Epithelial cell of esophagus (primary cell): ENCODE data around the gene PPP5C.
"Not testable (repeated sequence)": the region's sequence is repeated elsewhere in the genome, so short reads cannot be mapped to it uniquely, and the experiment has no call there.

ENCODE experiments used
- DNase-seq: peaks from one replicate; pipeline ENCODE4 v3.0.0; 2010; ENCODE audit warnings: low read depth
- H3K4me3 ChIP-seq: 2 replicates; pipeline ENCODE4 v1.5.1; 2011; ENCODE audit warnings: mild to moderate bottlenecking, low read length, control low read depth
- TF ChIP-seq, protein P1 (sequence below): IDR thresholded peaks from 2 replicates; pipeline ENCODE4 v1.5.1; 2011; ENCODE audit warnings: low read depth, mild to moderate bottlenecking, low read length, control low read depth, inconsistent platforms; ENCODE audit not compliant: insufficient read depth; ENCODE audit errors: missing control alignments

The PPP5C gene

GRCh38 chr19:46303691-46304397 is 43.0 kb upstream of the PPP5C start:
- TF ChIP-seq, protein P1, sequence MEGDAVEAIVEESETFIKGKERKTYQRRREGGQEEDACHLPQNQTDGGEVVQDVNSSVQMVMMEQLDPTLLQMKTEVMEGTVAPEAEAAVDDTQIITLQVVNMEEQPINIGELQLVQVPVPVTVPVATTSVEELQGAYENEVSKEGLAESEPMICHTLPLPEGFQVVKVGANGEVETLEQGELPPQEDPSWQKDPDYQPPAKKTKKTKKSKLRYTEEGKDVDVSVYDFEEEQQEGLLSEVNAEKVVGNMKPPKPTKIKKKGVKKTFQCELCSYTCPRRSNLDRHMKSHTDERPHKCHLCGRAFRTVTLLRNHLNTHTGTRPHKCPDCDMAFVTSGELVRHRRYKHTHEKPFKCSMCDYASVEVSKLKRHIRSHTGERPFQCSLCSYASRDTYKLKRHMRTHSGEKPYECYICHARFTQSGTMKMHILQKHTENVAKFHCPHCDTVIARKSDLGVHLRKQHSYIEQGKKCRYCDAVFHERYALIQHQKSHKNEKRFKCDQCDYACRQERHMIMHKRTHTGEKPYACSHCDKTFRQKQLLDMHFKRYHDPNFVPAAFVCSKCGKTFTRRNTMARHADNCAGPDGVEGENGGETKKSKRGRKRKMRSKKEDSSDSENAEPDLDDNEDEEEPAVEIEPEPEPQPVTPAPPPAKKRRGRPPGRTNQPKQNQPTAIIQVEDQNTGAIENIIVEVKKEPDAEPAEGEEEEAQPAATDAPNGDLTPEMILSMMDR, result no peak
- H3K4me3 ChIP-seq, result peak overlapping the region; percentile 3
- DNase-seq, result peak; percentile 68

DNA sequence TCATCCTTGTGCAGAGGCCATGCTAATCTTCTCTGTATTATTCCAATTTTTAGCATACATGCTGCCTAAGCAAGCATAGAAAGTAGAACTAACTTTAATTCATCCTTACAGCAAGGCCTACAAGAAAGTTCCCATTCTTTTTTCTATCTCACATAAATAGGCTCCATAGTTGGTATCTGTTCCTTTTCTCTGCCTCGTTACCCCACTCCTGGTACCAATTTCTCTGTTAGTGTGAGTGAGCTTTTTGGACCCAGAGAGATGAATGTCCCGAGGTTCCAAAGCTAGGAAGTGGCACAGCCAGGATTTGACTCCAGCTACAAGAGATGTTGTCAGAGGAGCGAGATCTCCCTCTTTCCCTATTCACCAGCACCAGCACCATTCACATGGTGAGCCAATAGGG is 40.4 kb upstream of the PPP5C start:
- TF ChIP-seq, protein P1, result no peak
- H3K4me3 ChIP-seq, result no peak overlapping the region
- DNase-seq, result no peak

DNA sequence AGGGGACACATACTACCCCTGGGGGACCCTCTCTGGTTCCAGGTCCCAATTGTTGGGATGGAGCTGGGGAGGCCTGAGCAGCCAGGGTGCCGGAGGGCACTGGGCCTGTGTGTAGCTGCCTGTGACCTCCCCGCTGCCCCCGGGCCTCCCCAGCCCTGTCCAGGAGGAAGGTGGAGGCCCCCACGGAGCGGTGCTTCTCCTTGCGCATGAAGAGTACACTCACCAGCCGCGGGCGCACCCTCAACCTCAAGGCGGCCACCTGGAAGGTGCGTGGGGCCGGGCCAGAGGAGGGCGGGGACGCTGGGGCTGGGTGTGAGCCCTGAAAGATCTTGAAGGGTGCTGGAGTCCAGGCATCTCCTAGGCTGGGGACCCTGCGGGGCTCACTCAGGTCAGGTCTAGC is 38.4 kb upstream of the PPP5C start:
- DNase-seq, result no peak
- H3K4me3 ChIP-seq, result no peak overlapping the region
- TF ChIP-seq, protein P1, result no peak

DNA sequence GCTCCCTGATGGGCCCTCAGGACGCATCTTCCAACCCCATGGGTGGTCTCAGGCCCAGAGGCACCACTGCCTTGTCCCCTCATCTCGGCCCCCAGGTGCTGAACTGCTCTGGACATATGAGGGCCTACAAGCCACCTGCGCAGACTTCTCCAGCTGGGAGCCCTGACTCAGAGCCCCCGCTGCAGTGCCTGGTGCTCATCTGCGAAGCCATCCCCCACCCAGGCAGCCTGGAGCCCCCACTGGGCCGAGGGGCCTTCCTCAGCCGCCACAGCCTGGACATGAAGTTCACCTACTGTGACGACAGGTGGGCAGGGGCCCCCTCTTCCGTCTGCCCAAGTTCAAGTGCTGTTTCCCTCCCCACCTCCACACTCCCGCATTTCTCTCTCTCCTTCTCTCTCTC is 37.8 kb upstream of the PPP5C start:
- TF ChIP-seq, protein P1, result no peak
- H3K4me3 ChIP-seq, result no peak overlapping the region

DNA sequence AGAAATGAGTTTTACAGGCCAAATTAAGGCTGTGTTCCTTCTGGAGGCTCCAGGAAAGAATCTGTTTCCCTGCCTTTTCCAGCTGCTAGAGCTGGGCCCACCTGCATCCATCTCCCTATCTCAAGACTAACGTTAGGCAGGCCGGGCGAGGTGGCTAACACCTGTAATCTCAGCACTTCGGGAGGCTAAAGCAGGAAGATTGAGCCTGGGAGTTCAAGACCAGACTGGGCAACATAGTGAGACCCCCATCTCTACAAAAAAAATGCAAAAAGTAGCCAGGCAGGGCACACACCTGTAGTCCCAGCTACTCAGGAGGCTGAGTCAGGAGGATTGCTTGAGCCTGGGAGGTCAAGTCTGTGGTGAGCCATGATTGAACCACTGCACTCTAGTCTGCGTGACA is 35.4 kb upstream of the PPP5C start:
- DNase-seq, result no peak
- no peak overlapping the region for H3K4me3 ChIP-seq
- TF ChIP-seq, protein P1, result no peak

More for the DNA sequence above, 37.8 kb upstream of the PPP5C start:
- DNase-seq, result no peak

- not testable (repeated sequence) for H3K4me3 ChIP-seq, DNase-seq
Measured at GRCh38 chr19:46313540-46314469, 33.1 kb upstream of the PPP5C start.

GRCh38 chr19:46317339-46317738 is 29.5 kb upstream of the PPP5C start:
- no peak for DNase-seq

More at GRCh38 chr19:46317339-46317738, 29.5 kb upstream of the PPP5C start:
- TF ChIP-seq, protein P1, result no peak
- H3K4me3 ChIP-seq, result no peak overlapping the region
